ENCODE data around the gene TLE4. TPM values are rescaled to one million over a fixed set of nuclear protein-coding genes. Genes with fewer than 3 reads are reported as not detected.
"Not testable (repeated sequence)": the region's sequence is repeated elsewhere in the genome, so short reads cannot be mapped to it uniquely, and the experiment has no call there.

Gene TLE4
- 10 to 100 TPM; 69.3 to 90.7 (median 73.8) TPM for polyA plus RNA-seq (ENCODE audit: insufficient read length in 4 of 4)

DNA sequence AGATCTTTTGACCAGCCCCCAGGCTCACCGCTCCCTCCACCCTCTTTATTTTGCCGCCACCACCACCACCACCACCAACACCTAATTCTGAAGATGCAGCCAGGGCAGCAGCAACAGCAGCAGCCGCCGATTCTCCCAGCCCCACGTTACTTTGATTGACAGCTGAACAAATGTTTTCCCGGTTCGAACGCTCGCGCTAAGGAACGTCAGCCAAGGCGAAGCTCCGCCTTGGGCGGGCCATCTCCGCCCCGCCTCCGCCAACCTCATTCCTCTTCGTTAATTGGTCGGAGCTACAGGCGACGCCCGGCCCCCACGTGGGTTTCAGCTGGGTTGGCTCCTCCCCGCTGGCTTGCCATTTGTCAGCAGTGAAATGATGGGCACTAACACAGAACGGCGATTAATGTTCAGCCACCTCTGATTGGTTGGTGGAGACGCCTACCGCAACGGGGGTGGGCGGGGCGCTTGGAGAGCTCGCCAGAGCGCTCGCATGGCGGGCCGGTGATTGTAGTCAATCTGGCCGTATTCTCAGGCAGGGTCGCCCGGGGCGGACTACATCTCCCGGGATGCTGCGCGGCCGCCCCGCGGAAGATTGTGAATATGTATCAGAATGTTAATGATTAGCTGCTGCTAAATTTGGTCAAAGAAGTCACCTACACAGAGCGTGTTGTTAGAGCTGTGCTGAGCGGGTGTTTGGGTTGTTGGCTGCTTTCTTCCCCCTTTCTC, at the start of gene TLE4:
TSS of gene TLE4 (plus strand) at position 657 of the 723 bp plus-strand sequence. CDS start 826 bp downstream, outside the sequence.
- DNase-seq (ENCODE audit: low read depth in 4 of 4, low spot score in 3 of 4), result peak; percentile 99 to 100 (median 100)

DNA sequence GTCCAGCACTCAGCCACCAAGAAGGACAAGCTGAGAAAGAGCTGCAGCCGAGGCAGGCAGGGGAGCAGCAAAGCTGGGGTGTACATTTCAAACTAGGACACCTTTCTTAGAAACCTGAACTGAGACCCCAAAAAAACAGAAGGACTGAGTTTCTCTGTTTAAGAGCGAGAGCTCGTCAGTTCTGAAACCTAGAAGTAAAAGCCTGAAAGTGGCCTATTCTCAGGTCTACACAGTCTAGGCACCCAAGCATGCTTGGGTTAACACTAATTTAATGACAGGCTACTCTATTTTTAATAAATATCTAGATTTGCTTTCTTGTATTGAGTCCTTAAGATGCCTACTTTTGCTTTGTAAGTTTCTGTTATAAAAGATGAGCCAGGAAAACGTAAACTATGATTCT, 49.0 kb upstream of the TLE4 start:
- no peak for DNase-seq (ENCODE audit: low read depth in 4 of 4, low spot score in 3 of 4)

DNA sequence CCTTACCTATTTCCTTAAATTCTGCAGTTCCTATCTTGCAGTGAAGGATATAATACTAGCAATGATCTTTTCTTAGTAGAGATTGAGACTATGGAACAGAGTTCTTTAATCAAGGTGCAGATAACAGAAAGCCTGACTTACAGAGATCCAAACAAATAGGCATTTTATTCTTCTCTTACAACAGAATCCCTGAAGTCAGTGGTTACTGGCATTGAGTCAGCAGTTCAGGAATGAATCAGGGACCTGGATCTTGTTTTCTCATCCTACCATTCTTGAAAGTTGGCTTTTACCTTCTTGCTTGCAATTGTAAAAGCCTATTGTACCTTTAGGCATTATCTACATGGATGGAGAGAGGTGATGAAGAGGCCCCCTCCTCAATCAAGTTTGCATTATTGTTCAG, 47.5 kb upstream of the TLE4 start:
- no peak for DNase-seq (ENCODE audit: low read depth in 4 of 4, low spot score in 3 of 4)

DNA sequence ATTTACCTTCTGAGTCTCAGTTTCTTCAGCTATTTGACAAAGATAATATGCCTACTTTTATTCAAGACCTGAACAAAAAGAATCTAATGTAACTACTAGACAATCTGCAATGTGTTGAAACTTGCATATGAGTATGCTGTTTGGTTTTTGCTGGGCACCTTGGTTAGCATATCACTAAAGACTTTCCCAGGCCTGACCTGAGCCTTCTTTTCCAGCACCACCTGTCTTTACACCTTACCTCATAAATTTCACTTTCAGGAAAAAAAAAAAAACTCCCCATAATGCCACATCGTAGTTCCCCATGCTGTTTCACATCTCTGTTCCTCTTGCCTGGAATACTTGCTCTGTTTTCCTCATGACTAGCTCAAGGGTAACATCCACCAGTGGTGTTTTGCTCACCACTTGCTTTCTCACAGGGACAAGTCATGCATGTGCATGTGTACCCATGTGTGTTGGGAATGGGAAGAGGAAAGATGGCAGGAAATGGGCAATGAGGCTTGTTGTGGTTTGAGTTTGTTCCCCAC, 45.6 kb upstream of the TLE4 start:
- no peak for DNase-seq (ENCODE audit: low read depth in 4 of 4, low spot score in 3 of 4)

DNA sequence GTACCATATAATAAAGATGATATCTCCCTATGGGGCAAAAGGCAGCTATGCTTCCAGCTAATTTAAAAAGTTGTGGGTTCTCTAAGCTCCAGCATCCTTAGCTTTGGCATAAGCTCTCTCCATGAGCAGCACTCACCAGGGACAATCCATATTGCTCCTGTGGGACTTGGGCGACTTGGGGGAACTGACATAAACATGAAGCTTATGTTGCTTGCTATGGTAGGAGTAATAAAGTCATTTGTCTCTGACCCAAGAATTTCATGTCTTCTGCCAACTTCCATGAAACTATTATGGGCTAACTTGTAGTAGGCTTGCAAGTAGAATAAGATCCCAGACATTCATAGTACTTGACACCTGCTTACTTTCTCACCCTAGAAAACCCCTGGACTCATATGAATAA, 36.2 kb upstream of the TLE4 start:
- DNase-seq (ENCODE audit: low read depth in 4 of 4, low spot score in 3 of 4), result no peak

DNA sequence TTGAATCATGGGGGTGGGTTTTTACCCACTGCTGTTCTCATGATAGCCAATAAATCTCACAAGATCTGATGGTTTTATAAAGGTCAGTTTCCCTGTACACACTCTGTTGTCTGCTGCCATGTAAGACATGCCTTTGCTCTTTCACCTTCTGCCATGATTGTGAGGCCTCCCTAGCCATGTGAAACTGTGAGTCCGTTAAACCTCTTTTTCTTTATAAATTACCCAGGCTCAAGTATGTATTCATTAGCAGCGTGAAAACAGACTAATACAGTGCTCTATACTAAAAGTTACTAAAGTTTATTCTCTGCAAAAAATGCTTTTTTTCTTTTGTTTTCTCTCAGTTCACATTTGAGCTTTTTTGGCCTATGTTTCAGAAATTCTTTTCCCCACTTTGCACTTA, 33.9 kb upstream of the TLE4 start:
- no peak for DNase-seq (ENCODE audit: low read depth in 4 of 4, low spot score in 3 of 4)

DNA sequence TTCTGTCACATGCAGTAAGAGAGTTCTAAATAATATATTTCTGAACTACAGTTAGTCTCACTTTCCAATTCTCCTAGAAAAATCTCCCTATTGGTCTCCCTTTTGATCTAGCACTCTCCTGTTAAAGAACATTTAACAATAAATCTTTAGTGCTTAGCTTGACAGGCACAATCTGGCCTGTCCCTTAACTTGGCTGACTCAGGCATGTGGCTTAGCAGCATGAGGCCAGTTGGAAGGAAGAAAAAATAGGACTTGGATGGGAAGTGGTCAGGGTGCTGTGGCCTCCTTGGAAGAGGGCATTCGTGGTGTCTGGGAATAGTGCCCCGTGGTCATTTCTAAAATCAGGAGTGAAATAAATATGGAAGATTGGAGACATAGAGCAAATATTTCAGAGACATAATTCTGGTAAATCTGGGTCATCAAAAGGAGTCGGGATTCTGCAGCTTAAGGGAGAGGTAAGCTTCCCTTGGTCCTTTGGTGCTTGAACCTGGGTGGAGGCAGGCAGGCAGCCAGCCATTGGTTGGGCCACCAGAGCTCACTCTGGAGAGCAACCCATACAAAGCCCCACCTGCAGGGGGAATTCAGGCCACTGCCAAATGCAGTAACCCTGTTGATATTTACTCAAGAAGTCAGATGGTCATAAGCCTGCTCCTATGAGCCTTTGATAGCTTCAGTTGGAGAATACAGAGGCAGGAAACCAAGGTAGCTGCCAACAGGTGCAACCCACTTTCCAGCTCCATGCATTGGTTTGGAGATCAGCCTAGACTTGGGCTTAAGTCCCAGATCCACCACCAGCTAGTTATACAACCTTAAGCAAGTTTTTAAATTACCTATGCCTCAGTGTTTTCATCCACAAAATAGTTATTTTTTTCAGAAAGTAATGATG, 28.8 kb upstream of the TLE4 start:
- no peak for DNase-seq (ENCODE audit: low read depth in 4 of 4, low spot score in 3 of 4)

DNA sequence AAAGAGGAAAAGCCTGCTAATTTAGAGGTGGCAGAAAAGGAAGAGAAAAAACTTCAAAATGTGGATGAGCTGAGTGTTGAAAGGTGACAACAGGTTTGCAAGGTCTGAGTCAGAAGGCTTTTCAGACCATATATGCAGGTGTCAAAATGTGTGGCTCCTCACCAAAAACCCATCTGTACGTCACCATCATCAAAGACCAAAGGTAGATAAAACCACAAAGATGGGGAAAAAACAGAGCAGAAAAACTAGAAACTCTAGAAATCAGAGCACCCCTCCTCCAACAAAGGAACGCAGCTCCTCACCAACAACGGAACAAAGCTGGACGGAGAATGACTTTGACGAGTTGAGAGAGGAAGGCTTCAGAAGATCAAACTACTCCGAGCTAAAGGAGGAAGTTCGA, 27.4 kb upstream of the TLE4 start:
- not testable (repeated sequence) for DNase-seq (ENCODE audit: low read depth in 4 of 4, low spot score in 3 of 4)

DNA sequence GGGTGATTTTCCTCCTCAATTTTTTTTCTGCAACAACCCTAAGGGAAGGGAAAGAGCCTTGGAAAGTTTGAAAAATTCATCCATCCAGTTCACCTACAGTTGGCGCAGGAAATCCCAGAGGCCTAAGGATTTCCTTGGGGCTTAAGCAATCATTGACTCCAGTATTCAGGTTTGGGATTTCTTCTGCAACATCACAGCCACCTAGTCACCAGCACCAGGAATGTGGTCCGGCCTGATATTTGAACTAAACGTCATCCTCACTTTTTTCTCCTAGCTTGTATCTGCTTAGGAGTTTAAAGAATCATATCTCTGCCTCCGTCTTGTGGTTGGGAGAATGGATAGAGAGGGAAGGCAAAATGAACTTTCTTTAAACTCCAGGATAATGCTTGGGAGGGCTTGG, 20.2 kb upstream of the TLE4 start:
- no peak for DNase-seq (ENCODE audit: low read depth in 4 of 4, low spot score in 3 of 4)

DNA sequence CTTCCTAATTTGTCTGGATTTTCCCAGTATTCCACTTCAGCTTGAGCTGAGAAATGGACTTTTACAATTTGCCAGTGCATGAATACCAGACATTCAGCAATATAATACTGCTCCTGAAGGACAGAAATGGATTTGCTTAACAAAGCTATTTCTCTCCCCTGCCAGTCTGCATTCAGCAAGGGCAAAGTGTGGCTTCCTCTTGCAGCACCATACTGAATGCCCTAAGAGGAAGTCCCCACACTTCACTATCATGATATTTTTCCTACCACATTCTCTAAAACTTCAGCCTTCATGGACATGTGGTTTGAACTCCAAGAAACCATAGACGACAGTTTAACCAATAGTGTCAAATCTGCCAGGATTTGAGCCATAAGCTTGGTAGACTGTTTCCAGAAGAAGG, 19.8 kb upstream of the TLE4 start:
- DNase-seq (ENCODE audit: low read depth in 4 of 4, low spot score in 3 of 4), result no peak

DNA sequence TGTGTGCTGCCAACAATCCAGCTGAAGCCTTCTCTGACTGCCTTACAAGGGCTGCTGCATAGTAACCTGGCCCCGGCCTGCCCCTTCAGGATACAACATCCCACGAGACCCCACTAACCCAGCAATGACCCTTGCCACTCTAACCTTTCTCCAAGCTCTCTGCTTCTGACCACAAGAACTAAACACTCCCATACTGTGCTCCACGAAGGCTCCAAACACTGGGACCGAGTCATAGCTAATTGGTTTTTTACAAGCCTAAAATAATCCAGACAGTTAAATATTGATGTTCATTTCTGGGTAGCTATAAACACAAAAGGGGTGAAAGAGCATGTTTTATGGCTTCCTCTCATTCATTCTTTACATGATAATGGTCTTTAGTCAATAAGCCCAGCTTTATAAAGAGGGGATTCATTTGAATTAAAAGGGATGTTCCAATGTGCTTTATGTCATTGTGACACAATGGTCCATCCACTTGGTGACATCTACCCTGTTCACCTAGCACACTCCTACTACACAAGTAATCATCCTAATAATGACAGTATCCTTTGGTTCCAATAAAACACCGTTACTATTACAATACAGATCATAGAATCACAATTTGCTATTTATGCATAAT, 16.2 kb upstream of the TLE4 start:
- DNase-seq (ENCODE audit: low read depth in 4 of 4, low spot score in 3 of 4), result no peak

DNA sequence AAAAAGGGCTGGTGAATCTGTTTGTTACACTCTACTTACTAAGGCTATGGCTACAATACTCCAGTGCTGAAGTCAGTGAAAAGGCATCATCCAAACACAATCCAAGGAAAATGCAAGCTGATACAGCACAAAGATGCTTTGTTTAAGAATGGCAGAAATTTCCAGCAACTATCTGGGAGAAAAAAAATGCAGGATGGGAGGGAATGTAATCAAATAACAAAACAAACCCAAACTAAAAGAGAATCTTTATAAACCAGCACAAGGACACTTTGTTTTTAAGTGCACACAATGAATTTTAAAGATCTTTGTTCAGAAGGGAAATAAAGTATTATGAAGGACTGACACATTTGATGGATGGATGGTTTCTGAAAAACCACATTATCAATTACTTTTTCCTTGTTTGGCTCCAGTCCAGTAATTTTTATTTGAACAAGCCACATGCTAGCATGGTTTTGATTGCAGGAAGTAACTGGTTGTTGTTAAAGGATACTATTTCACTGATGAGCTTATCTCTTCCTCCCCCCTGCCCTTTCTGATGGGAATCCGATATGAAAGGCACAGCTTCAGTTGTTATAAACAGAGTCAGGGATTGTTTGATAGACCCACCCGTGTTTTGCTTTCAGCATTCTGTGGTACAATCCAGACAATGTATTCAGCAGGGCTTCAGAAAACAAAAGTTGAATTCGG, 12.1 kb upstream of the TLE4 start:
- DNase-seq (ENCODE audit: low read depth in 4 of 4, low spot score in 3 of 4), result no peak

DNA sequence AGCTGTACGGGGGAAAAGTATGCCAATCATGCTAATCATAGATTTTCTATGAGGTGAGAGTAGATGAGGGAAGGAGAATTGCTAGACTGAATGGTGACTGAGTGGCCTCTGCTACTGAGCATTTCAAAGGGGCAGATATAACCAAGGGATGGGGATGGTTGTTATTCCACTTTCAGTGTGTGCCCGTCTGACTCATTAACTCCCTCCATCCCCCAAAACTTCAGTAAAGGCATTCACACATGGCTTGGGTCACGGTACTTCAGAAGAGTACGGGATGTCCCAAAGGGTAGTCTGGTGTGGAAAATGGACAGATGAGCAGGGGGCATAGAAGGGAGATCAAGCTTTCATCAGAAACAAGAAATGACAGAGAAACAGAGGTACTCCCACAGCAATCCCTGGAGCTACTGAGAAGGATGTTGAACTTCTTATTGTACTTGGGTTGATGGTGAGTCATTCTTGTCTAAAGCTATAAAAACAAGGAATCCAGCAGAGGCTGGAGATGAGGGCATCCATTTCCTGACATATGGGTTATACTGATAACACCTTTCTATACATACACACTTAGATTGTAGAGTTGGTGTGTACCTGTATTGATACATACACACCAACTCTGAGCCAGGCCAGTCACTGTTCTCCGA, 8.9 kb upstream of the TLE4 start:
- DNase-seq (ENCODE audit: low read depth in 4 of 4, low spot score in 3 of 4), result no peak

DNA sequence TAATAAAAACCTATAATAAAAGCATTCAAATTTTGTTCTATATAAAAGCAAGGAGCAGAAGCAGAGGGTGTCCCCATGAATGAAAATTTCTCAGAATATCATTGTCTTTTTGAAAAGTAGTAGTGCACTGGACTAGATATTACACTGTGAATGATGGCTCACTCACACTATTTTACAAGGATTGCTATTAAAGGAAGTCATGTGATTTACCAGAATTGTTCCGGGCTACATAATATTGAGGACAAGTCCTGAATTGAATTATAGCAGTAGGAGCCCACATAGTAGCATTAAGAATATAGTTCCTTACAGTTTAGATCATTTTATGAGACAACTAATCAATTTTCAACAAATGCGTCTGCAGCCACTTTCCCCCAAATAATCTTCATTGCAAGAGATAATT, 7.7 kb upstream of the TLE4 start:
- no peak for DNase-seq (ENCODE audit: low read depth in 4 of 4, low spot score in 3 of 4)

DNA sequence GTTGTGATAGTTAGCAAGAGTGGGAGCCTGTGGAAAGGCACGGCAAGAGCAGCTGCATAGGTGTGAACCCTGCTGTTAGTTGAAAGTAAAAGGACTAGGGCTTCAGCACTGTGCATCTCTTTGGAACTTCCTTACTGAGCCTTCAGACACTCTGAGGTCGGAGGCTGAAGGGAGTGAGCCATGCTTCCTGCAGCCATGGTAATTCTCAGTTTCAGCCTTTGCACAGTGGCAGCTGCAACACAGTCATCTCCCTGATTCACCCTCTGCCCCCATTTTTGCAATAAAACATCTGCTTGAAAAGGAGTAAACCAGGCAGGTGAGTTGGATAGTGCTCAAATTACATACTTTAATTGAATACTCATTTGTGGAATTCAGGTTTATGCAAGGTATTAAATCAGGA, 6.5 kb upstream of the TLE4 start:
- DNase-seq (ENCODE audit: low read depth in 4 of 4, low spot score in 3 of 4), result no peak

DNA sequence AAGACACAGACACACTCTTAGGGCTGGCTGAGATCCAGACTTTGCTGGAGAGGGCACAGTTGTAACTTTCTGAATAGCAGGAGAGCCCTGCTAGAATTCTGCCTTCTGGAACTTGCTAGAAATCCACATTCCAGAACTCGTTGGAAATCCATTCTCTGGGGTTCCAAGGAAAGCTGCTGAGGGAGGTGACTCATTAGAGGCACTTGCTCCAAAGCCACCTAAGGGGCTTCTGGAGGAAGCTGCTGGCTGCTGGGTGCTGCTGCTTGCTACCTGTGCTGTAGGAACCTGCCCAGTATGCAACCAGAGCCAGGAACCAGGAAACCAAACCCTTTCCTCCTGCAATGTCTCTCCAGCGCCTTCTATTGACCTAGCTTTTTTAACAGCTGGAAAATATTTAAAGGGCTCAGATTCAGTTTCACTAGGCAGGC, 4.1 kb upstream of the TLE4 start:
- no peak for DNase-seq (ENCODE audit: low read depth in 4 of 4, low spot score in 3 of 4)

DNA sequence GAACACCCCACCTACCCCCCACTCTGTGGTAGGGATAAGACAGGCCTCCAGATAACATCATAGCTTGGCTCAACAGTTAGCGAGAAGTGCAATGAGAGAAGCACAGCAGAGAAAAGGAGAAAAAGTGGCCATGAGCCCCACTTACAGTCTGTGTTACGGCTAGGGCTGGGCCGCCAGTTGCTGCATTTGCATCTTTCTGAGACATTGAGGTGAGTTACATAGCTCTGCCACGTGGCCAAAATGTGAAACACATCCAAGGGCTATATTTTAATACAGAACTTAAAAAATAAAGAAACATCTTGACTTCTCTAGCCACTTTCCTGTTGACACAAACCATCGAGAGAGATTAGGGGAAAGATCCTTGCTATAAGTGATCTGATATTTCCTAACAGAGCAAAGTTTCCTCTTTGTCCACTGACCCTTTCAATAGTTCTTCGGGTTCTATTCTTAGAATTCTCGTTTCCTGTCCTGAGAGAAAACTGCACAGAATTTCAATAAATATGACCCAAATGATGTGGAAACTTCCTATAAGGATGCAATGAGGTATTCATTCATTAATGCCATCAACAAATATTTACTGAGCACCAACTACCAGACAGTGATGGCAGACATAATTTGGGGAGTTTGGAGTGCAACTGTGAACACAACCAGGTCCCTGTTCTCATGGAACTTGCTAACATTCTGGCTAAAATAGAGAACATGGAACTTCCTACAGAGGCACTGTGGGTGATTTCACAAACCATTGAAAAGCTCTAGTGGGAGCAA, 3.2 kb upstream of the TLE4 start:
- no peak for DNase-seq (ENCODE audit: low read depth in 4 of 4, low spot score in 3 of 4)

DNA sequence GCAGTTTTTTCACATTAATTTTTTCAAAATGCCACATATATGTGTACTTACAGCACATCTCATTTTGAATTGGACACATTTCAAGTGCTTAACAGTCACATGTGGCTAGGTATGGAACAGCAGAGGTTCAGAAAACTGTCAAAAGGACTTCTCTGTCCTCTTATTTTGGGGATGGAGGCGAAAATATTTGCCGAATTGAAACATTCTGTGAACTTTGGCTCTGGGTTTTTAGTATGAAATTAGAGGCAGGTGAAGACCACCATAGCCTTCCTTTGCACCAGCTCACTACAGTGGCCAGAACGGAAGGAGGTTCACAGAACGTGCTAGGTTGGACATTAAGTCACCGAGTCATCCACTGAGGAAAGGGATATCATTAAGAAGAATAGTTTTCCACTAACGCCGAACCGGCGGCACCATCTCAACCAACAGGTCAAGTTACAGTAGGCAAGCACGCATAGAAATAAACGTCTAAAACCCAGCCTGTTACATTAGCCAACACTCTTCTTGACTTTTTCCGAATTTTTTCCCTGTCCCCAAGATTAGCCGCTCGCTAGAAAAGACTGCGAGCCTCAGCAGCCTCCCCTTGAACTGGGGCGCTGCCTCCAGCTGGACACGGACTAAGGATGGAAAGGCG, 1.8 kb upstream of the TLE4 start:
- no peak for DNase-seq (ENCODE audit: low read depth in 4 of 4, low spot score in 3 of 4)

Data from left renal pelvis (tissue), 4 donors.